Peyer's patch (tissue), 4 donors: ENCODE results near the gene RGL2. TPM values are rescaled to one million over a fixed set of nuclear protein-coding genes. Genes with fewer than 3 reads are reported as not detected.

ENCODE experiments used
- DNase-seq, 3 donors: peaks; one replicate each; pipeline ENCODE4 v3.0.0-alpha.2; 2017 to 2019
- H3K27ac ChIP-seq, 4 donors: fragments of 200-600 bp; sonication (generic); one replicate each; pipeline ENCODE4 v1.5.1; 2016 to 2019
- H3K27me3 ChIP-seq, 2 donors: fragments of 200-600 bp; sonication (generic); one replicate each; pipeline ENCODE4 v1.5.1; 2019
- H3K36me3 ChIP-seq, 3 donors: fragments of 200-600 bp; sonication (generic); one replicate each; pipeline ENCODE4 v1.5.1; 2016 to 2019
- H3K4me1 ChIP-seq, 4 donors: fragments of 200-600 bp; sonication (generic); one replicate each; pipeline ENCODE4 v1.5.1; 2016 to 2019
- H3K4me3 ChIP-seq, 4 donors: fragments of 200-600 bp; sonication (generic); 1 replicate in 3 of 4; 2 replicates in 1 of 4; pipeline ENCODE4 v1.5.1; 2016 to 2019; ENCODE audit warnings: mild to moderate bottlenecking in 1 of 4
- H3K9me3 ChIP-seq, 4 donors: fragments of 200-600 bp; sonication (generic); one replicate each; pipeline ENCODE4 v1.5.1; 2016 to 2019; ENCODE audit warnings: mild to moderate bottlenecking in 1 of 4
- CTCF ChIP-seq, 6 experiments: fragments of 450-650 bp in 4 of 6; fragments of 200-600 bp in 2 of 6; sonication (generic) in 1 of 6; IDR thresholded peaks; one replicate each; pipeline ENCODE4 v1.5.1; 2017 to 2019; ENCODE audit warnings: antibody characterized with exemption in 6 of 6, mild to moderate bottlenecking in 3 of 6, moderate library complexity in 1 of 6
- POLR2A ChIP-seq, 2 donors: fragments of 450-650 bp; IDR thresholded peaks; one replicate each; pipeline ENCODE4 v1.5.1; 2017; ENCODE audit warnings: antibody characterized with exemption in 2 of 2, mild to moderate bottlenecking in 2 of 2, moderate library complexity in 2 of 2
- total RNA-seq, 4 donors: library from RNA; depleted of rRNA; stranded (reverse); fragments of >200 nt; gene quantifications; one replicate each; pipeline ENCODE4 v1.1.0, GENCODE V29; 2016

RGL2 gene
- total RNA-seq, 4 donors from 2014 or later = 15.4 to 89.1 (median 39.4) TPM

GRCh38 chr6:33313105-33313708 is 14.5 kb upstream of the RGL2 start:
- DNase-seq = peak; percentile 68 to 78 (median 74)
- peak overlapping the region; percentile 92 to 99 (median 96) for H3K27ac ChIP-seq
- peaks cover 4 to 46% (median 25%) of the 10 kb centered on the region in 4 donors for H3K4me1 ChIP-seq
- no peak for TF ChIP-seq POLR2A (IDR thresholded peaks at IDR 0.05)
- no peak for TF ChIP-seq CTCF (IDR thresholded peaks at IDR 0.05)
- no peaks in the 10 kb centered on the region for H3K9me3 ChIP-seq
- H3K36me3 ChIP-seq = peaks cover 0 to 18% (median 0%) of the 10 kb centered on the region in 3 donors
- H3K4me3 ChIP-seq = peak overlapping the region; percentile 67 to 90 (median 80)
- H3K27me3 ChIP-seq = no peaks in the 10 kb centered on the region

GRCh38 chr6:33312361-33313104 is 13.8 kb upstream of the RGL2 start:
- peaks cover 0 to 18% (median 0%) of the 10 kb centered on the region in 3 donors for H3K36me3 ChIP-seq
- no peaks in the 10 kb centered on the region for H3K27me3 ChIP-seq
- TF ChIP-seq CTCF (IDR thresholded peaks at IDR 0.05) (no peak), POLR2A (IDR thresholded peaks at IDR 0.05) (no peak)

GRCh38 chr6:33306356-33306755 is 7.6 kb upstream of the RGL2 start:
- no peaks in the 10 kb centered on the region for H3K9me3 ChIP-seq
- H3K27ac ChIP-seq = no peak overlapping the region
- peaks cover 0 to 12% (median 3%) of the 10 kb centered on the region in 4 donors for H3K4me1 ChIP-seq
- TF ChIP-seq CTCF (IDR thresholded peaks at IDR 0.05) = no peak
- TF ChIP-seq POLR2A (IDR thresholded peaks at IDR 0.05) = no peak
- no peak overlapping the region for H3K4me3 ChIP-seq
- H3K36me3 ChIP-seq = peaks cover 0 to 64% (median 0%) of the 10 kb centered on the region in 3 donors
- DNase-seq = no peak
- H3K27me3 ChIP-seq = no peaks in the 10 kb centered on the region

More at GRCh38 chr6:33312361-33313104, 13.8 kb upstream of the RGL2 start:
- H3K9me3 ChIP-seq = no peaks in the 10 kb centered on the region
- peak; percentile 74 to 94 (median 91) for DNase-seq
- peak overlapping the region; percentile 92 to 99 (median 96) for H3K27ac ChIP-seq
- H3K4me1 ChIP-seq = peaks cover 4 to 45% (median 25%) of the 10 kb centered on the region in 4 donors
- peak overlapping the region; percentile 67 to 90 (median 80) for H3K4me3 ChIP-seq

- no peak for TF ChIP-seq CTCF (IDR thresholded peaks at IDR 0.05)
- TF ChIP-seq POLR2A (IDR thresholded peaks at IDR 0.05) = no peak
- Histone ChIP-seq H3K27ac (no peak overlapping the region), H3K36me3 (peaks cover 0 to 56% (median 0%) of the 10 kb centered on the region in 3 donors), H3K4me3 (no peak overlapping the region), H3K4me1 (peaks cover 0 to 8% (median 2%) of the 10 kb centered on the region in 4 donors), H3K27me3 (no peaks in the 10 kb centered on the region), H3K9me3 (no peaks in the 10 kb centered on the region)
- no peak for DNase-seq
Observed at GRCh38 chr6:33305052-33305451, 6.3 kb upstream of the RGL2 start.

GRCh38 chr6:33304216-33304615 is 5.5 kb upstream of the RGL2 start:
- DNase-seq = no peak
- H3K27me3 ChIP-seq = no peaks in the 10 kb centered on the region
- no peaks in the 10 kb centered on the region for H3K9me3 ChIP-seq
- peaks cover 0 to 51% (median 0%) of the 10 kb centered on the region in 3 donors for H3K36me3 ChIP-seq
- TF ChIP-seq CTCF (IDR thresholded peaks at IDR 0.05) (no peak), POLR2A (IDR thresholded peaks at IDR 0.05) (no peak)
- H3K4me1 ChIP-seq = peaks cover 0 to 11% (median 2%) of the 10 kb centered on the region in 4 donors
- H3K4me3 ChIP-seq = no peak overlapping the region
- H3K27ac ChIP-seq = no peak overlapping the region
